H9 (cell line): ENCODE data around the gene P4HB. TPM values are rescaled to one million over a fixed set of nuclear protein-coding genes. Genes with fewer than 3 reads are reported as not detected.

Experiments
- DNase-seq: peaks from one replicate; pipeline ENCODE4 v3.0.0-alpha.2; 2017
- H2AFZ ChIP-seq: one replicate; pipeline ENCODE4 v1.6.1; 2013; ENCODE audit warnings: mild to moderate bottlenecking, low read length, control low read depth, moderate library complexity
- H2AK5ac ChIP-seq: 2 replicates; pipeline ENCODE4 v1.6.1; 2013; ENCODE audit warnings: low read length, control low read depth, mixed read lengths; ENCODE audit not compliant: insufficient read length
- H2BK120ac ChIP-seq: one replicate; pipeline ENCODE4 v1.6.1; 2013; ENCODE audit warnings: low read depth, mild to moderate bottlenecking, low read length, control low read depth, inconsistent platforms; ENCODE audit not compliant: poor library complexity, severe bottlenecking
- H2BK12ac ChIP-seq: 2 replicates; pipeline ENCODE4 v1.6.1; 2013; ENCODE audit warnings: low read length, control low read depth, mixed read lengths, low read depth; ENCODE audit not compliant: insufficient read length
- H2BK15ac ChIP-seq: 2 replicates; pipeline ENCODE4 v1.6.1; 2013; ENCODE audit warnings: low read depth, low read length, control low read depth
- H2BK20ac ChIP-seq: one replicate; pipeline ENCODE4 v1.6.1; 2013; ENCODE audit warnings: low read depth, mild to moderate bottlenecking, low read length, control low read depth, inconsistent platforms; ENCODE audit not compliant: poor library complexity, severe bottlenecking
- H2BK5ac ChIP-seq: 2 replicates; pipeline ENCODE4 v1.6.1; 2013; ENCODE audit warnings: low read length, control low read depth, mixed read lengths; ENCODE audit not compliant: insufficient read length
- H3K14ac ChIP-seq: 2 replicates; pipeline ENCODE4 v1.6.1; 2013; ENCODE audit warnings: low read length, control low read depth; ENCODE audit not compliant: insufficient read depth
- H3K18ac ChIP-seq: 2 replicates; pipeline ENCODE4 v1.6.1; 2013; ENCODE audit warnings: low read depth, mild to moderate bottlenecking, mixed read lengths, low read length, control low read depth; ENCODE audit not compliant: insufficient read length
- H3K23ac ChIP-seq: 2 replicates; pipeline ENCODE4 v1.6.1; 2013; ENCODE audit warnings: low read length, control low read depth, mixed read lengths, low read depth; ENCODE audit not compliant: insufficient read length
- H3K23me2 ChIP-seq: 2 replicates; pipeline ENCODE4 v1.6.1; 2013; ENCODE audit warnings: low read depth, mild to moderate bottlenecking, mixed read lengths, low read length, control low read depth; ENCODE audit not compliant: insufficient read length, poor library complexity, severe bottlenecking
- H3K27ac ChIP-seq: 2 replicates; pipeline ENCODE4 v1.5.1; 2013; ENCODE audit warnings: low read length, control low read depth, mixed read lengths, low read depth; ENCODE audit not compliant: insufficient read length
- H3K27me3 ChIP-seq: 2 replicates; pipeline ENCODE4 v1.6.1; 2013; ENCODE audit warnings: low read length, control low read depth, inconsistent platforms; ENCODE audit not compliant: insufficient read depth
- H3K4ac ChIP-seq: 2 replicates; pipeline ENCODE4 v1.6.1; 2013; ENCODE audit warnings: low read depth, mild to moderate bottlenecking, control low read depth, inconsistent platforms, low read length, moderate library complexity
- H3K4me1 ChIP-seq: 2 replicates; pipeline ENCODE4 v1.6.1; 2013; ENCODE audit warnings: low read length, control low read depth, inconsistent platforms; ENCODE audit not compliant: insufficient read depth
- H3K4me2 ChIP-seq: 2 replicates; pipeline ENCODE4 v1.6.1; 2013; ENCODE audit warnings: low read length, control low read depth, mixed read lengths; ENCODE audit not compliant: insufficient read length, insufficient read depth
- H3K56ac ChIP-seq: 2 replicates; pipeline ENCODE4 v1.6.1; 2013; ENCODE audit warnings: low read depth, mild to moderate bottlenecking, mixed read lengths, low read length, control low read depth; ENCODE audit not compliant: insufficient read length
- H3K79me1 ChIP-seq: 2 replicates; pipeline ENCODE4 v1.6.1; 2013; ENCODE audit warnings: low read depth, mild to moderate bottlenecking, moderate library complexity, low read length, control low read depth, inconsistent platforms; ENCODE audit not compliant: insufficient read depth, poor library complexity, severe bottlenecking
- H3K79me2 ChIP-seq: 2 replicates; pipeline ENCODE4 v1.6.1; 2013; ENCODE audit warnings: low read length, control low read depth, inconsistent platforms; ENCODE audit not compliant: insufficient read depth
- H3K9ac ChIP-seq: 2 replicates; pipeline ENCODE4 v1.6.1; 2013; ENCODE audit warnings: low read length, control low read depth, mixed read lengths; ENCODE audit not compliant: insufficient read length; ENCODE audit errors: extremely low read depth
- H3K9me3 ChIP-seq: one replicate; pipeline ENCODE4 v1.6.1; 2013; ENCODE audit warnings: low read depth, low read length, inconsistent platforms; ENCODE audit not compliant: control insufficient read depth
- H3T11ph ChIP-seq: one replicate; pipeline ENCODE4 v1.6.1; 2013; ENCODE audit warnings: mild to moderate bottlenecking, low read length, control low read depth, inconsistent platforms
- H4K20me1 ChIP-seq: one replicate; pipeline ENCODE4 v1.6.1; 2013; ENCODE audit not compliant: control insufficient read depth, insufficient read length, insufficient read depth
- H4K5ac ChIP-seq: 2 replicates; pipeline ENCODE4 v1.6.1; 2013; ENCODE audit warnings: low read depth, mild to moderate bottlenecking, mixed read lengths, low read length, control low read depth; ENCODE audit not compliant: insufficient read length
- H4K8ac ChIP-seq: replicated peaks from 2 replicates; pipeline ENCODE4 v1.6.1; 2013; ENCODE audit warnings: low read length, control low read depth, mixed read lengths, low read depth; ENCODE audit not compliant: insufficient read length
- H4K91ac ChIP-seq: 2 replicates; pipeline ENCODE4 v1.6.1; 2013; ENCODE audit warnings: low read depth, mild to moderate bottlenecking, moderate library complexity, mixed read lengths, low read length, control low read depth; ENCODE audit not compliant: insufficient read length
- H3K27ac Mint-ChIP-seq, 3 experiments: 2 replicates in 2 of 3; 3 replicates in 1 of 3; pipeline ENCODE4 v1.8.0; 2020 to 2021; ENCODE audit warnings: mixed read lengths in 3 of 3, mild to moderate bottlenecking in 1 of 3, moderate library complexity in 1 of 3
- H3K27me3 Mint-ChIP-seq: 2 replicates; pipeline ENCODE4 v1.8.0; 2021; ENCODE audit warnings: low read depth, mild to moderate bottlenecking, moderate library complexity, mixed read lengths
- H3K36me3 Mint-ChIP-seq, 3 experiments: 2 replicates in 2 of 3; 3 replicates in 1 of 3; pipeline ENCODE4 v1.8.0; 2020 to 2021; ENCODE audit warnings: low read depth in 3 of 3, mixed read lengths in 3 of 3; ENCODE audit not compliant: insufficient read depth in 1 of 3
- H3K4me1 Mint-ChIP-seq, 2 experiments: 2 replicates each; pipeline ENCODE4 v1.8.0; 2020; ENCODE audit warnings: mixed read lengths in 2 of 2
- H3K4me3 Mint-ChIP-seq, 2 experiments: 2 replicates in 1 of 2; 3 replicates in 1 of 2; pipeline ENCODE4 v1.8.0; 2020 to 2021; ENCODE audit warnings: mild to moderate bottlenecking in 2 of 2, mixed read lengths in 2 of 2, moderate library complexity in 1 of 2
- H3K9me3 Mint-ChIP-seq, 2 experiments: 2 replicates in 1 of 2; 3 replicates in 1 of 2; pipeline ENCODE4 v1.8.0; 2020; ENCODE audit warnings: mild to moderate bottlenecking in 2 of 2, mixed read lengths in 2 of 2, moderate library complexity in 1 of 2
- WGBS: extraction: QIAGEN DNeasy Blood & Tissue Kit; methylation state at CpG from one replicate; pipeline ENCODE4 v1.1.7; 2013; ENCODE audit warnings: missing lambda C conversion rate, low lambda C conversion rate, mixed read lengths; ENCODE audit not compliant: insufficient read length; ENCODE audit errors: extremely low coverage; 5-methylcytosine and 5-hydroxymethylcytosine counted together
- total RNA-seq: library from RNA; stranded (reverse); gene quantifications from 2 replicates; pipeline ENCODE4 v1.2.1, GENCODE V29; 2021
- TF ChIP-seq, protein P1 (sequence below): fragments of 200-600 bp; sonication (generic); conservative IDR thresholded peaks from 3 replicates; pipeline ENCODE4 v1.8.0; 2021; ENCODE audit warnings: antibody characterized with exemption, mild to moderate bottlenecking

Gene P4HB
- total RNA-seq, 1 experiment from 2014 or later, result 366 TPM

DNA sequence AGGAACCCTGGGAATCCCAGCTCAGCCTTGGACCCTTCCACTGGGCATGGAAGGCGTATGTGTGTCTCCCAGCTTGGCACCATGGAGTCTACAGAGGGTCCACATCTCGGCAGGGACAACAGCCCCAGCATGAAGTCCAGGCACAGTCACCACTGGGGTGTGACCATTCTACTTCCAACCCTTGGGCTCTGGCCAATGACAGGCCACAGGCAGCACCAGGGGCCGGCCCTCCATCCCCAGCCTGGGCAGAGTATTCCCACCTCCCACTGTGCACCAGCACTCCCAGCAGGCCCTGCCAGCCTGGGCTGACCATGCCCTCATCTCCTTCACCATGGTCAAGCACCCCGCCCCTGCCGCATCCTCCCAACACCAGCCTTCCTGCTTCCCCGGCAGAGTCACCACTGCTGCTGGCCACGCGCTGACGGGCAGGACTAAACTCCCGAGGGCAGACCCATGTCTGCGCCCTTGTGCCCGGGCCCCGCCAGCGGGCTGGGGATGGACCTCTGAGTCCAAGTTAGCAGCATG, 15.9 kb downstream of the P4HB start:
- no peak overlapping the region for H3K4me3 Mint-ChIP-seq
- peaks cover 3% of the 10 kb centered on the region in 2 experiments; a peak in 2 of 4 replicates for H3K4me1 Mint-ChIP-seq
- Histone ChIP-seq H3K14ac (no peak overlapping the region; the same call in 1 of the 2 replicates), H2BK20ac (no peak overlapping the region), H3T11ph (no peak overlapping the region), H2BK15ac (no peak overlapping the region), H3K18ac (no peak overlapping the region), H3K23ac (no peak overlapping the region), H2AK5ac (no peak overlapping the region), H2BK12ac (no peak overlapping the region), H3K9ac (no peak overlapping the region), H3K4me2 (no peak overlapping the region), H3K79me2 (no peaks in the 10 kb centered on the region), H4K91ac (no peak overlapping the region), H2AFZ (no peak overlapping the region), H3K27ac (no peak overlapping the region), H3K23me2 (no peaks in the 10 kb centered on the region), H4K20me1 (no peaks in the 10 kb centered on the region), H4K8ac (no peak overlapping the region), H2BK120ac (no peak overlapping the region), H3K4me1 (no peaks in the 10 kb centered on the region), H4K5ac (no peak overlapping the region), H3K9me3 (no peaks in the 10 kb centered on the region), H2BK5ac (no peak overlapping the region), H3K27me3 (no peaks in the 10 kb centered on the region), H3K4ac (no peak overlapping the region), H3K79me1 (no peaks in the 10 kb centered on the region), H3K56ac (no peak overlapping the region)
- TF ChIP-seq, protein P1, sequence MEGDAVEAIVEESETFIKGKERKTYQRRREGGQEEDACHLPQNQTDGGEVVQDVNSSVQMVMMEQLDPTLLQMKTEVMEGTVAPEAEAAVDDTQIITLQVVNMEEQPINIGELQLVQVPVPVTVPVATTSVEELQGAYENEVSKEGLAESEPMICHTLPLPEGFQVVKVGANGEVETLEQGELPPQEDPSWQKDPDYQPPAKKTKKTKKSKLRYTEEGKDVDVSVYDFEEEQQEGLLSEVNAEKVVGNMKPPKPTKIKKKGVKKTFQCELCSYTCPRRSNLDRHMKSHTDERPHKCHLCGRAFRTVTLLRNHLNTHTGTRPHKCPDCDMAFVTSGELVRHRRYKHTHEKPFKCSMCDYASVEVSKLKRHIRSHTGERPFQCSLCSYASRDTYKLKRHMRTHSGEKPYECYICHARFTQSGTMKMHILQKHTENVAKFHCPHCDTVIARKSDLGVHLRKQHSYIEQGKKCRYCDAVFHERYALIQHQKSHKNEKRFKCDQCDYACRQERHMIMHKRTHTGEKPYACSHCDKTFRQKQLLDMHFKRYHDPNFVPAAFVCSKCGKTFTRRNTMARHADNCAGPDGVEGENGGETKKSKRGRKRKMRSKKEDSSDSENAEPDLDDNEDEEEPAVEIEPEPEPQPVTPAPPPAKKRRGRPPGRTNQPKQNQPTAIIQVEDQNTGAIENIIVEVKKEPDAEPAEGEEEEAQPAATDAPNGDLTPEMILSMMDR, result no peak
- H3K9me3 Mint-ChIP-seq, result no peaks in the 10 kb centered on the region
- DNase-seq, result no peak
- peak overlapping the region in 1 of 3 experiments; percentile 60; a peak in 1 of 7 replicates for H3K27ac Mint-ChIP-seq
- peaks cover 19 to 57% (median 42%) of the 10 kb centered on the region in 3 experiments; a peak in 6 of 7 replicates for H3K36me3 Mint-ChIP-seq
- WGBS, result no CpG with 5 or more reads among the region's 14 CpGs
- no peaks in the 10 kb centered on the region for H3K27me3 Mint-ChIP-seq
